ENCODE data around the gene CAPG. TPM values are rescaled to one million over a fixed set of nuclear protein-coding genes. Genes with fewer than 3 reads are reported as not detected.
A peak's percentile ranks its signal among the peaks of the same experiment; 100 is the strongest.

Gene CAPG
- total and polyA plus RNA-seq, 9 of the 15 experiments (the other 6 are each of a cell fraction or from before 2014, with no cell fraction given) = 10.6 to 90.4 (median 56.0) TPM

GRCh38 chr2:85429924-85430289, 19.7 kb upstream of the CAPG start (continued):
- TF ChIP-seq MYC (IDR thresholded peaks at IDR 0.05; ENCODE audit: low read depth, low read length) (no peak), MYC (CRISPR knock-in tag; IDR thresholded peaks at IDR 0.05; ENCODE audit: borderline replicate concordance, low read depth) (no peak), NFE2 (IDR thresholded peaks at IDR 0.05; ENCODE audit: low read depth) (peak; percentile 69), ZNF316 (IDR thresholded peaks at IDR 0.05) (peak; percentile 60), CHD7 (IDR thresholded peaks at IDR 0.05; ENCODE audit: low read depth, low read length) (no peak)
